IMR-90 (cell line): ENCODE data around the gene SESN3. TPM values are rescaled to one million over a fixed set of nuclear protein-coding genes. Genes with fewer than 3 reads are reported as not detected.
A peak's percentile ranks its signal among the peaks of the same experiment; 100 is the strongest.

Source experiments
- ATAC-seq: fragments of 200-7000 bp; cut with Tn5 transposase; 2 replicates; pipeline ENCODE4 v1.9.1; 2020; ENCODE audit warnings: low read depth, mild to moderate bottlenecking, moderate library complexity
- BruUV-seq: library from RNA; stranded (reverse); fragments of 400-500 nt; replicated peaks from 2 replicates; lab custom pipeline; 2021; lab: Mats Ljungman, UMichigan
- CTCF ChIA-PET: fragments of 300-600 bp; formaldehyde crosslinking; extraction: SDS; loops from one replicate; lab custom pipeline; 2021; ENCODE audit warnings: antibody characterized with exemption; lab: Yijun Ruan, JAX
- POLR2A ChIA-PET: fragments of 300-600 bp; sonication (Branson Sonifier 250); formaldehyde crosslinking; loops from one replicate; lab custom pipeline; 2022; ENCODE audit warnings: antibody characterized with exemption; ENCODE audit not compliant: unreplicated experiment; lab: Charles Lee
- DNase-seq: peaks from one replicate; pipeline ENCODE4 v3.0.0; 2013
- H2AFZ ChIP-seq: replicated peaks from 2 replicates; pipeline ENCODE3; 2013; ENCODE audit warnings: low read length, mild to moderate bottlenecking; ENCODE audit not compliant: poor library complexity
- H2AK5ac ChIP-seq: 2 replicates; pipeline ENCODE4 v1.6.1; 2013; ENCODE audit warnings: low read depth, low read length, inconsistent platforms
- H2AK9ac ChIP-seq: replicated peaks from 2 replicates; pipeline ENCODE3; 2013; ENCODE audit warnings: mild to moderate bottlenecking, low read depth, low read length, moderate library complexity; ENCODE audit not compliant: poor library complexity
- H2BK120ac ChIP-seq: 2 replicates; pipeline ENCODE4 v1.6.1; 2013; ENCODE audit warnings: low read depth, low read length, inconsistent platforms
- H2BK15ac ChIP-seq: 3 replicates; pipeline ENCODE4 v1.6.1; 2013; ENCODE audit warnings: low read depth, low read length, inconsistent platforms
- H2BK20ac ChIP-seq: 2 replicates; pipeline ENCODE4 v1.6.1; 2013; ENCODE audit warnings: low read depth, mild to moderate bottlenecking, inconsistent platforms, low read length, moderate library complexity
- H2BK5ac ChIP-seq: 2 replicates; pipeline ENCODE4 v1.6.1; 2013; ENCODE audit warnings: mild to moderate bottlenecking, low read depth, low read length, inconsistent platforms; ENCODE audit not compliant: poor library complexity, severe bottlenecking
- H3K14ac ChIP-seq: replicated peaks from 2 replicates; pipeline ENCODE4 v1.6.1; 2013; ENCODE audit warnings: low read depth, low read length, inconsistent platforms
- H3K18ac ChIP-seq: 2 replicates; pipeline ENCODE4 v1.6.1; 2013; ENCODE audit warnings: low read depth, low read length, control low read depth
- H3K23ac ChIP-seq: 2 replicates; pipeline ENCODE4 v1.6.1; 2013; ENCODE audit warnings: low read depth, low read length, inconsistent platforms
- H3K27ac ChIP-seq: 2 replicates; pipeline ENCODE4 v1.5.1; 2013; ENCODE audit warnings: mild to moderate bottlenecking, control low read depth, low read length; ENCODE audit not compliant: insufficient read depth
- H3K27me3 ChIP-seq: 2 replicates; pipeline ENCODE4 v1.6.1; 2013; ENCODE audit warnings: low read length; ENCODE audit not compliant: control insufficient read depth, insufficient read depth
- H3K36me3 ChIP-seq: 2 replicates; pipeline ENCODE4 v1.6.1; 2013; ENCODE audit warnings: low read length, mixed read lengths; ENCODE audit not compliant: control insufficient read depth, insufficient read depth
- H3K4ac ChIP-seq: 2 replicates; pipeline ENCODE4 v1.6.1; 2013; ENCODE audit warnings: low read depth, low read length, inconsistent platforms
- H3K4me1 ChIP-seq: 2 replicates; pipeline ENCODE4 v1.6.1; 2013; ENCODE audit warnings: low read length, mixed read lengths; ENCODE audit not compliant: control insufficient read depth, insufficient read depth
- H3K4me2 ChIP-seq: 2 replicates; pipeline ENCODE4 v1.6.1; 2013; ENCODE audit warnings: low read depth, mild to moderate bottlenecking, control low read depth, low read length, moderate library complexity
- H3K4me3 ChIP-seq: 2 replicates; pipeline ENCODE4 v1.5.1; 2013; ENCODE audit warnings: low read depth, mild to moderate bottlenecking, control low read depth, low read length, moderate library complexity; ENCODE audit not compliant: insufficient read depth
- H3K56ac ChIP-seq: 2 replicates; pipeline ENCODE4 v1.6.1; 2013; ENCODE audit warnings: low read length, inconsistent platforms; ENCODE audit not compliant: insufficient read depth; ENCODE audit errors: extremely low read depth
- H3K79me1 ChIP-seq, 2 experiments: 2 replicates each; pipeline ENCODE4 v1.6.1; 2013; ENCODE audit warnings: low read length in 2 of 2, inconsistent platforms in 1 of 2, low read depth in 1 of 2
- H3K9ac ChIP-seq: 2 replicates; pipeline ENCODE4 v1.6.1; 2013; ENCODE audit warnings: low read depth, low read length, control low read depth
- H3K9me1 ChIP-seq: 2 replicates; pipeline ENCODE4 v1.6.1; 2013; ENCODE audit warnings: low read length, inconsistent platforms; ENCODE audit not compliant: insufficient read depth
- H3K9me3 ChIP-seq: 2 replicates; pipeline ENCODE4 v1.6.1; 2013; ENCODE audit warnings: low read length; ENCODE audit not compliant: control insufficient read depth, insufficient read depth
- H4K20me1 ChIP-seq: 2 replicates; pipeline ENCODE4 v1.6.1; 2013; ENCODE audit warnings: low read length, inconsistent platforms; ENCODE audit not compliant: insufficient read depth
- H4K5ac ChIP-seq: 2 replicates; pipeline ENCODE4 v1.6.1; 2013; ENCODE audit warnings: mild to moderate bottlenecking, low read depth, low read length, control low read depth
- H4K8ac ChIP-seq, 2 experiments: 2 replicates each; pipeline ENCODE4 v1.6.1; 2013; ENCODE audit warnings: low read depth in 2 of 2, low read length in 2 of 2, control low read depth in 1 of 2, inconsistent platforms in 1 of 2
- H4K91ac ChIP-seq: 2 replicates; pipeline ENCODE4 v1.6.1; 2013; ENCODE audit warnings: low read depth, low read length, inconsistent platforms; ENCODE audit not compliant: insufficient read depth
- CEBPB ChIP-seq: IDR thresholded peaks from 2 replicates; pipeline ENCODE4 v1.6.1; 2012; ENCODE audit warnings: low read depth, low read length, improper control_type of control experiment
- MXI1 ChIP-seq: IDR thresholded peaks from 2 replicates; pipeline ENCODE4 v1.6.1; 2012; ENCODE audit warnings: low read depth, mild to moderate bottlenecking, low read length, moderate library complexity, borderline replicate concordance
- NFE2L2 ChIP-seq: fragments of 150-350 bp; IDR thresholded peaks from 2 replicates; pipeline ENCODE4 v1.6.1; 2016; ENCODE audit warnings: low read depth, mild to moderate bottlenecking, low read length
- WGBS, 2 experiments: methylation state at CpG; one replicate each; pipeline versions ENCODE4 v1.1.5 to v1.1.7; 2013; ENCODE audit warnings: missing lambda C conversion rate in 2 of 2; ENCODE audit not compliant: insufficient read length in 1 of 2; ENCODE audit errors: extremely low coverage in 2 of 2; 5-methylcytosine and 5-hydroxymethylcytosine counted together
- dilution Hi-C: fragments of 300-500 bp; cut with HindIII; formaldehyde crosslinking; loops from one replicate; pipeline ENCODE4 v1.14.3; 2018; ENCODE audit warnings: low sequenced_read_pairs; ENCODE audit not compliant: unreplicated experiment
- in situ Hi-C: fragments of 300-500 bp; cut with MboI; formaldehyde crosslinking; loops from 3 replicates; pipeline ENCODE4 v1.14.3; 2019; ENCODE audit warnings: low sequenced_read_pairs, inconsistent platforms, mixed read lengths
- intact Hi-C: fragments of 100-400 bp; cut with micrococcal nuclease; formaldehyde crosslinking; loops from 2 replicates; pipeline ENCODE4 v1.10.0; 2022
- polyA plus RNA-seq, 3 experiments: library from polyadenylated mRNA; depleted of rRNA; stranded (reverse); fragments of >200 nt; gene quantifications; 2 replicates each; pipeline ENCODE4 v1.2.3, GENCODE V29; 2012; ENCODE audit warnings: low replicate concordance in 1 of 3
- total RNA-seq: library from RNA; depleted of rRNA; stranded (reverse); fragments of >200 nt; gene quantifications from 2 replicates; pipeline ENCODE4 v1.2.3, GENCODE V29; 2012

The SESN3 gene
- total and polyA plus RNA-seq, 2 of the 4 experiments (the other 2 are of a cell fraction): 2.0 to 7.7 TPM

GRCh38 chr11:95145430-95146060, 85.5 kb downstream of the SESN3 start:
- Histone ChIP-seq H3K4ac (no peak overlapping the region), H4K91ac (no peak overlapping the region), H3K4me1 (peaks cover 10% of the 10 kb centered on the region), H3K36me3 (no peaks in the 10 kb centered on the region), H2BK15ac (no peak overlapping the region), H3K27me3 (no peaks in the 10 kb centered on the region), H3K4me2 (no peak overlapping the region), H4K20me1 (no peaks in the 10 kb centered on the region), H3K27ac (no peak overlapping the region), H2AK9ac (no peak overlapping the region), H3K56ac (no peak overlapping the region), H2BK20ac (no peak overlapping the region), H4K8ac (no peak overlapping the region), H2AFZ (no peak overlapping the region), H3K14ac (no peak overlapping the region), H3K23ac (no peak overlapping the region), H3K18ac (no peak overlapping the region), H3K9ac (no peak overlapping the region), H3K9me3 (no peaks in the 10 kb centered on the region), H3K4me3 (no peak overlapping the region), H4K5ac (no peak overlapping the region), H3K79me1 (no peaks in the 10 kb centered on the region), H2BK120ac (no peak overlapping the region), H2AK5ac (no peak overlapping the region), H2BK5ac (no peak overlapping the region), H3K9me1 (peaks cover 6% of the 10 kb centered on the region; the same call in 1 of the 2 replicates)
- peak; percentile 63 for TF ChIP-seq CEBPB
- no peak for TF ChIP-seq NFE2L2
- no peak for TF ChIP-seq MXI1
- in situ Hi-C loops: no loop called here
- 20% methylated on average over 1 of the region's 4 CpGs; no CpG with 5 or more reads in 1 of the 2 experiments for WGBS, 2 experiments
- POLR2A ChIA-PET: no interaction called here
- BruUV-seq: no TSS peak
- no peak for ATAC-seq
- CTCF ChIA-PET: no interaction called here
- dilution Hi-C loops: no loop called here
- no peak for DNase-seq
- intact Hi-C loops: no loop called here
